ENCODE results near the gene FAM32A.

DNA sequence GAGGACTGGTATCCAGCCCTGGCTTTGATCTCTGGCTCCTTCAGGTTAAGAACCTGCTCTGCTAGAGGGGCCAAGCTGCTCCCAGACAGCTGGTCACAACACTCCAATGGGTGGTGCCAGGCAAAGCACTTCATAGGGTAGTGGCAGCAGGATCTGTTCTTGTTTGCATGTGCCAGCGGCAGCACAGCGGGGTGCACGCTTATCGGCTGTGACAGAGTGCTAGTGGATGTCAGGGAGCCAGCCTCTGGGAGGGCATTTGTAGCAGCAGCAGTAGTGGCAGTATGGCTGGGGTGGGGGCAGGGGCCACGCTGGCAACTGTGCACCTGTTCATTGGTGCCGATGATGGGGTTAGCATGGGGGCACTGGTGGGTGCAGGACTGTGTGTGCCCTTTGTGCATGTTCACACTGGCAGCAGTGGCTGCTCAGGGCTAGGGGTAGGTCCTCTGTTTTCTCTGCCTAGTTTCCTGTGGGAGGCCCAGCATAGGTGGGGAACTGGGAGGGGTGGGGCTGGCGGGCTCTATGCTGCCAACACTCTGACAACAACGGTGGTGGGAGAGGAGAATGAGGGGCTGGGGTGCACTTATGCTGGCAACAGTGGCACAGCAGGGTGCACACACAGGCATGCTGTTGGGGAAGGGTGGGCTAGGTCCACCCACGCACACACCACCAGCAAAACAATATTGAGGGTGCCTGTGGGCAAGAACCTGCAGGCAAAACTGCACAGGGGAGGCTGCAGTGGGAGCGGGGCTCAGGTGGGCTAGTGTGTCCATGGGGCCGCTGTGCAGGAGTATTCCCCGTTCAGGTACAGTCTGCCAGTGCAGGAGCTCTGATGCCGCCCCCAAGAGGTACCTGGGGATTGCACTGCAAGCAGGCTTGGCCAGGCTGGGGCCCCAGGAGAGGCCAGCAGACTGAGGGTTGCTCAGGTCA, 31.8 kb downstream of the FAM32A start:
- TF ChIP-seq CTCF (IDR thresholded peaks at IDR 0.05) (no peak), EP300 (IDR thresholded peaks at IDR 0.05) (no peak), POLR2A (IDR thresholded peaks at IDR 0.05) (no peak)

All from ovary (tissue), 3 donors.